ENCODE measurements around the gene SRPRB.

The SRPRB gene

GRCh38 chr3:133805702-133806475 lies at the start of gene SRPRB:
Gene SRPRB (plus strand): TSS chr3:133805815. CDS start chr3:133805849, 34 bp downstream.
- H3K36me3 Mint-ChIP-seq, result peaks cover 58% of the 10 kb centered on the region
- ATAC-seq (peak; percentile 99), DNase-seq (ENCODE audit: low spot score in 2 of 2) (peak; percentile 91 to 98)
- H3K4me3 Mint-ChIP-seq, result peak within 1 kb of the TSS; percentile 96
- peaks cover 15% of the 10 kb centered on the region for H3K4me1 Mint-ChIP-seq
- no peaks in the 10 kb centered on the region for H3K9me3 Mint-ChIP-seq
- peak within 1 kb of the TSS; percentile 94 for H3K27ac Mint-ChIP-seq

- H3K4me1 Mint-ChIP-seq, result no peaks in the 10 kb centered on the region
Observed at GRCh38 chr3:133756716-133757694, 48.6 kb upstream of the SRPRB start.

GRCh38 chr3:133757701-133758567 lies 47.7 kb upstream of the SRPRB start:
- H3K9me3 Mint-ChIP-seq, result no peaks in the 10 kb centered on the region
- no peak overlapping the region for H3K4me3 Mint-ChIP-seq
- DNase-seq (ENCODE audit: low spot score in 2 of 2) (no peak), ATAC-seq (peak; percentile 42)
- no peak overlapping the region for H3K27ac Mint-ChIP-seq
- no peaks in the 10 kb centered on the region for H3K36me3 Mint-ChIP-seq
- no peaks in the 10 kb centered on the region for H3K4me1 Mint-ChIP-seq

More at GRCh38 chr3:133756716-133757694, 48.6 kb upstream of the SRPRB start:
- Mint-ChIP-seq H3K4me3 (no peak overlapping the region), H3K9me3 (no peaks in the 10 kb centered on the region), H3K27ac (no peak overlapping the region), H3K36me3 (no peaks in the 10 kb centered on the region)
- ATAC-seq (no peak), DNase-seq (ENCODE audit: low spot score in 2 of 2) (no peak)

DNA sequence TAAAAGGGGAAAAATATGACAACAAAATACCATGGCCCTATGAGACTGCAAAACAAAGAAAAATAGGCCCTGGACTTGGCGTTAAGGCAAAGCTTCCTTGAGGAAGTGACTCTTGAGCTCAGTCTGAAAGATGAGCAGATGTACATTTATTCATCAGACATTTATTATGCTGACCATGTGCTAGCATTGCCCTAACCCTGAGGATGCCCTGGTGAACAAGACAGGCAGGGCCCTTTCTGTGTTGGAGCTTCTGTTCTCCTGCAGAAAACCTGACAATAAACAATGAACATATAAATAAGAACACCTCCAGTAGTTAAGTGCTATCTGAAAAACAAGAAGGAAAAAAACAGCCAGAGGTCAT lies 47.1 kb upstream of the SRPRB start:
- ATAC-seq (no peak), DNase-seq (ENCODE audit: low spot score in 2 of 2) (no peak)
- Mint-ChIP-seq H3K4me3 (no peak overlapping the region), H3K4me1 (no peaks in the 10 kb centered on the region), H3K36me3 (no peaks in the 10 kb centered on the region), H3K9me3 (no peaks in the 10 kb centered on the region), H3K27ac (no peak overlapping the region)

GRCh38 chr3:133758964-133759739 lies 46.5 kb upstream of the SRPRB start:
- no peaks in the 10 kb centered on the region for H3K36me3 Mint-ChIP-seq
- H3K4me1 Mint-ChIP-seq, result no peaks in the 10 kb centered on the region
- ATAC-seq (no peak), DNase-seq (ENCODE audit: low spot score in 2 of 2) (no peak)
- no peak overlapping the region for H3K27ac Mint-ChIP-seq
- H3K4me3 Mint-ChIP-seq, result no peak overlapping the region
- no peaks in the 10 kb centered on the region for H3K9me3 Mint-ChIP-seq

GRCh38 chr3:133759740-133760305 lies 45.8 kb upstream of the SRPRB start:
- Mint-ChIP-seq H3K36me3 (no peaks in the 10 kb centered on the region), H3K4me1 (no peaks in the 10 kb centered on the region), H3K9me3 (no peaks in the 10 kb centered on the region), H3K27ac (no peak overlapping the region), H3K4me3 (no peak overlapping the region)
- no peak for ATAC-seq
- DNase-seq (ENCODE audit: low spot score in 2 of 2), result no peak

DNA sequence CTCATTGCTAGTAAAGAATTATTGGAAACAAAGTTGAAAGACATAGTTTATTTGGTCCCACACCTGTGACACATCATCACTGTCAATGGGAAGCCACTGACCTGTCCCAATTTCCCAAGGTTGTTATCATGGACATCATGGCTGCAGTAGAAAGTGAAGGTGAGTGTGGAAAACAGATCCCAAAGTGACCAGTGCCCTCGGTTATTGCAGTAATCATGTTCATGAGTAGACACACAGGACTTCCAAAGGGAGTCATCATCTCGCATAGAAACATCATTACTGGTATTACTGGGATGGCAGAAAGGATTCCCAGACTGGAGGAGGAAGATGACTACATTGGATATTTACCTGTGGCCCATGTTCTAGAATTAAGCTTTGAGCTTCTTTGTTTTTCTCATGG lies 44.7 kb upstream of the SRPRB start:
- no peaks in the 10 kb centered on the region for H3K9me3 Mint-ChIP-seq

GRCh38 chr3:133761605-133762484 lies 43.8 kb upstream of the SRPRB start:
- ATAC-seq (no peak), DNase-seq (ENCODE audit: low spot score in 2 of 2) (no peak)
- H3K27ac Mint-ChIP-seq, result no peak overlapping the region
- H3K36me3 Mint-ChIP-seq, result no peaks in the 10 kb centered on the region
- H3K9me3 Mint-ChIP-seq, result no peaks in the 10 kb centered on the region
- no peaks in the 10 kb centered on the region for H3K4me1 Mint-ChIP-seq
- H3K4me3 Mint-ChIP-seq, result no peak overlapping the region

More for the DNA sequence above, 44.7 kb upstream of the SRPRB start:
- ATAC-seq (no peak), DNase-seq (ENCODE audit: low spot score in 2 of 2) (no peak)
- H3K4me3 Mint-ChIP-seq, result no peak overlapping the region
- no peaks in the 10 kb centered on the region for H3K36me3 Mint-ChIP-seq
- no peak overlapping the region for H3K27ac Mint-ChIP-seq
- no peaks in the 10 kb centered on the region for H3K4me1 Mint-ChIP-seq

DNA sequence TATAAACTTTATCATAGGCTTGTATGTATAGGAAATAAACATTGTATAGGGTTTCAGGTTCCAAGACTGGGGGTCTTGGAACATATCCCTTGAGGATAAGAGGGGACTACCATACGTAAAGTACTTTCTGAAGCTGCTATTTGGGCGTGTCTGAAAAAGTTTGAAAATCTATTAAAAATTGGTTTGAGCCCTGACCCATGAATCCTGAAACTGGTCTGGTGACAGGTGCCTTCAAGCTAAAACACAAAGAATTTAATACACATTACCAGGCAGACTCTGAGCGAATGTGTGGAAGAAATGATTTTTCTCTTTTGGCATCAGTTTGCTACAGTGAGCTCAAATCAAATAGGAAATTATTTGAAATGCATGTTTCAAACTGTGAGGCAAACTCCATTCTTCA lies 43.1 kb upstream of the SRPRB start:
- Mint-ChIP-seq H3K9me3 (no peaks in the 10 kb centered on the region), H3K27ac (no peak overlapping the region), H3K4me1 (no peaks in the 10 kb centered on the region), H3K36me3 (no peaks in the 10 kb centered on the region), H3K4me3 (no peak overlapping the region)
- ATAC-seq (no peak), DNase-seq (ENCODE audit: low spot score in 2 of 2) (no peak)

DNA sequence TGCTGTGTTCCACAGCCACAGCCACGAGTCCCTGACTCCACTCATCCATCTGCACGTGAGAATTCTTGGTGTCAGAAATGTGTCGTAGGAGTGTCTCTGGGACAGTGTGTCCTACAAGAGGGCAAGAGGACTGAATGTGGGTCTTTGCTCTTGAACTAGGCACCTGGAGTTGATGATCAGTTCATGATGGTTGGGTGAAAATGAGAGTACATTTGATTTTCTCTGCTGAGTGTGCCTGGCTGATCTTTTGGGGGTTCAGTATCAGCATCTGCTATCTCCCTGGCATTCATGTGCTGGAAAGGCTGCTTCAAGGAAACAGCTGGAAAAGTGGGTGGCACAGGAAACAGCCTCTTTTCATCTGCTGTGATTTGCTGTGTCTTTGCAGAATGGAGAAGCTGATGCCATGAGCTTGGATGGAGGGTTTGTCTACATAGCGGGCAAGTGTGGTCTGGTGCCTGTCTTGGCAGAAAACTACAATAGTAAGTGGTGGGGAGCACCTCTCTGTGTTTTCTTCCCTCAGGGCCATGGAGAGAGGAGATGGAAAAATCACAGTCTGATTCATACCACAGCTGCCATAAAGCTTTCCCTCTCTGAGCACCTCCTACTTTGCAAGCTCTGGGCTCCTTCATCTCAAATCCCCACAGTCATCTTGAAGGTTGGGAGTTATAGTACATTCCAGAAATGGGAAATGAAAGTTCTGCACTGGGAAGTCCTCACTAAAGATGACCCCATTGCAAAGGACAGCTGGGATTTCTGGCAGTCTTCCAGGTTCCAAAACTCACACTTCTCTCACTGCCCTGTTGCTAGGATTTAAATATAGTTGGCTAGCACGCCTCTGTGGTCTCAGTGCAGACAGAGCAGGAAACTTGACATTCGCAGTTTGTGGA lies 41.6 kb upstream of the SRPRB start:
- no peak overlapping the region for H3K27ac Mint-ChIP-seq
- H3K36me3 Mint-ChIP-seq, result no peaks in the 10 kb centered on the region
- H3K4me1 Mint-ChIP-seq, result no peaks in the 10 kb centered on the region
- H3K9me3 Mint-ChIP-seq, result no peaks in the 10 kb centered on the region
- DNase-seq (ENCODE audit: low spot score in 2 of 2), result no peak
- H3K4me3 Mint-ChIP-seq, result no peak overlapping the region
- no peak for ATAC-seq

DNA sequence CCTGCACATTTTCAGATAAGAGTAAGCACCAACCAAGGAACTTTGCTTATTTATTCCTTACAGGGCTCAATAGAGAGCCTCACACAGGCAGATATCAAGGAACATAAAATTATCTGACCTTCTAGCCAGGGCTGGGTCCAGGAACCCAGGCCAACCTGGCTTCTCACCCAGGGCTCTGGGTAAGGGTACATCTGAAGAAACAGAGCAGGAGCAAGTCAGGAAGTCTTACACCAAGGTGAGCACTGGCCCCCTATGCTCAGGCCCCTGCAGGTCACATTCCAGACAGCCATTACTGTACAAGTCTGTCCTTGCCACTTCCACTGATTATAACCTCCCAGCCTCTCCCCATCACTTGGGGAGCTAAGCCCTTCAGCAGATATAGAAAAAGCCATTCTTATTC lies 40.4 kb upstream of the SRPRB start:
- no peak for DNase-seq (ENCODE audit: low spot score in 2 of 2)
- Mint-ChIP-seq H3K4me1 (no peaks in the 10 kb centered on the region), H3K27ac (no peak overlapping the region), H3K9me3 (no peaks in the 10 kb centered on the region), H3K36me3 (no peaks in the 10 kb centered on the region), H3K4me3 (no peak overlapping the region)
- no peak for ATAC-seq

- DNase-seq (ENCODE audit: low spot score in 2 of 2), result no peak
- H3K4me3 Mint-ChIP-seq, result no peak overlapping the region
- H3K4me1 Mint-ChIP-seq, result no peaks in the 10 kb centered on the region
Observed at GRCh38 chr3:133767607-133768006, 38.0 kb upstream of the SRPRB start.

DNA sequence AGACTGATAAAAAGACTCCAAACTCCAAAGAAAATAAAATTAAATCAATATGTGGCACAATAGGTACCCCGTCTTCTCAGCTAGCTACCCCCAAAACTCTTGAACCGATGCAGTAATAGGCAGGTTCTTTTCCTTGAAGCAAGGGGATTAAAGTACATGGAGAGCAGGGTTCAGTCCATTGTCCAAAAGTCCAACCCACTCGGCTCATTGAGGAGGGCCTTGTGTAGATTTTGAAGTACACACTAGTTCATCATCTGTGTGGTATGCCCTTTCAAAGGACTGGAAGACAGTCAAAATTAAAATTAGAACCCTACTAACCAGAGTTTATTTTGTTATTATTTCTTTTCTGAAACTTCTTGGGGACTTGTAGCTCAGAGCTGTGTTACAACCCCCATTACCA lies 36.1 kb upstream of the SRPRB start:
- Mint-ChIP-seq H3K4me1 (no peaks in the 10 kb centered on the region), H3K36me3 (no peaks in the 10 kb centered on the region), H3K9me3 (no peaks in the 10 kb centered on the region), H3K27ac (no peak overlapping the region), H3K4me3 (no peak overlapping the region)
- ATAC-seq (no peak), DNase-seq (ENCODE audit: low spot score in 2 of 2) (no peak)

More at GRCh38 chr3:133767607-133768006, 38.0 kb upstream of the SRPRB start:
- ATAC-seq, result no peak
- Mint-ChIP-seq H3K9me3 (no peaks in the 10 kb centered on the region), H3K36me3 (no peaks in the 10 kb centered on the region), H3K27ac (no peak overlapping the region)

Measured in stimulated activated effector memory CD8-positive, alpha-beta T cell treated with anti-CD3 and anti-CD28 coated beads, Interleukin-12 subunit alpha, Interleukin-12 subunit beta, amount 100 ng/mL, for 72 hours (primary cell).